Gastrocnemius medialis (tissue), 4 donors: ENCODE results near the gene SRSF8. TPM values are rescaled to one million over a fixed set of nuclear protein-coding genes. Genes with fewer than 3 reads are reported as not detected.
"Not testable (repeated sequence)": the region's sequence is repeated elsewhere in the genome, so short reads cannot be mapped to it uniquely, and the experiment has no call there.

Experiments
- ATAC-seq, 2 donors: fragments of 150-250 bp; one replicate each; pipeline ENCODE4 v1.9.1; 2016
- DNase-seq, 2 donors: peaks; one replicate each; pipeline ENCODE4 v3.0.0-alpha.2; 2019
- H3K27ac ChIP-seq, 4 donors: fragments of 200-600 bp; sonication (generic); 1 replicate in 1 of 4; 2 replicates in 3 of 4; pipeline ENCODE4 v1.5.1; 2016 to 2018; ENCODE audit warnings: mild to moderate bottlenecking in 2 of 4, moderate library complexity in 1 of 4
- H3K27me3 ChIP-seq, 3 donors: fragments of 200-600 bp; sonication (generic) in 2 of 3; 1 replicate in 1 of 3; 2 replicates in 2 of 3; pipeline versions ENCODE4 v1.5.1 to v1.6.0; 2016 to 2019; ENCODE audit warnings: mild to moderate bottlenecking in 1 of 3, moderate library complexity in 1 of 3
- H3K36me3 ChIP-seq, 2 donors: fragments of 200-600 bp; sonication (generic) in 1 of 2; one replicate each; pipeline ENCODE4 v1.5.1; 2017 to 2018
- H3K4me1 ChIP-seq, 2 donors: fragments of 200-600 bp; sonication (generic) in 1 of 2; one replicate each; pipeline ENCODE4 v1.5.1; 2016 to 2017; ENCODE audit warnings: mild to moderate bottlenecking in 2 of 2
- H3K4me3 ChIP-seq, 4 donors: fragments of 200-600 bp; sonication (generic) in 3 of 4; 1 replicate in 1 of 4; 2 replicates in 3 of 4; pipeline ENCODE4 v1.5.1; 2016 to 2019; ENCODE audit warnings: mild to moderate bottlenecking in 2 of 4
- H3K9me3 ChIP-seq, 3 donors: fragments of 200-600 bp; sonication (generic) in 2 of 3; 1 replicate in 1 of 3; 2 replicates in 2 of 3; pipeline ENCODE4 v1.5.1; 2016 to 2019
- POLR2A ChIP-seq, 2 donors: fragments of 450-650 bp; IDR thresholded peaks; one replicate each; pipeline ENCODE4 v1.6.1; 2017; ENCODE audit warnings: antibody characterized with exemption in 2 of 2, mild to moderate bottlenecking in 2 of 2, moderate library complexity in 2 of 2
- in situ Hi-C, 4 donors: fragments of 200-750 bp; cut with MboI; loops; one replicate each; pipeline versions ENCODE4 v1.15.0 to v1.8.0; 2017; ENCODE audit warnings: low sequenced_read_pairs in 4 of 4
- intact Hi-C: fragments of 100-400 bp; cut with DNase I; formaldehyde crosslinking; loops from one replicate; pipeline ENCODE4 v1.15.1; 2023; ENCODE audit warnings: low total_unique reads
- total RNA-seq, 4 donors: library from RNA; depleted of rRNA; stranded (reverse); fragments of >200 nt; gene quantifications; one replicate each; pipeline versions ENCODE4 v1.1.0 to v1.2.3, GENCODE V29; 2016
- TF ChIP-seq, protein P1 (sequence below), 5 experiments: fragments of 450-650 bp in 3 of 5; fragments of 200-600 bp in 2 of 5; sonication (generic) in 2 of 5; IDR thresholded peaks in 4 of 5; conservative IDR thresholded peaks in 1 of 5; 1 replicate in 4 of 5; 2 replicates in 1 of 5; pipeline ENCODE4 v1.5.1; 2016 to 2019; ENCODE audit warnings: antibody characterized with exemption in 5 of 5, mild to moderate bottlenecking in 3 of 5, moderate library complexity in 3 of 5

Gene SRSF8
- total RNA-seq, 4 donors from 2014 or later = 18.2 to 31.0 (median 21.5) TPM

DNA sequence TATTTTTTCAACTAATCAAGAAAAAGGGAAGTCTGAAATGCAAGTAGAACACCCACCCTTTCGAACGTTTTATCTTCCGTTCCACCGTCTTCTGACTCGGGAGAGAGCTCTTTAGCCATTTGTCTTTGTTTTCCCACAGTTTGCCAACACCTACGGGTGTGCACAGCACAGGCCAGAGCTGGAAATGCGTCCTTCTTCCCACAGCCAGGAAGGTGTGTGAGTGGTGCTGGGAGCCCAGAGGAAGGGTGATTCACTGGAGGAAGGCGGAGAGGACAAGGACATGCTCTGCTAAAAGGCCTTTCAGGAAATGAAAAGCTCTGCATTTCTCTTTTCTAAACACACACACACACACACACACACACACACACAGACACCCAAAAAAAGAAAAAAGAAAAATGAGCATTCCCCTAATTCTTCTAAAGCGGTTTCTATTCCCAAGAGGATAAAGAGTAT is 41.5 kb downstream of the SRSF8 start:
- Histone ChIP-seq H3K27ac (peak overlapping the region; percentile 85 to 94 (median 90)), H3K4me1 (peaks cover 81 to 96% of the 10 kb centered on the region in 2 donors), H3K36me3 (no peaks in the 10 kb centered on the region), H3K27me3 (no peaks in the 10 kb centered on the region), H3K4me3 (peak overlapping the region; percentile 48 to 53 (median 52)), H3K9me3 (no peaks in the 10 kb centered on the region)
- ATAC-seq (peak; percentile 63 to 78), DNase-seq (peak; percentile 66 to 80)
- intact Hi-C loops (loop anchor here (1.0 to 10.0 kb wide), 2 partner anchors 42 to 313 kb away; partner anchors contain the start of gene SRSF8), in situ Hi-C loops (no loop called here)
- TF ChIP-seq, protein P1, sequence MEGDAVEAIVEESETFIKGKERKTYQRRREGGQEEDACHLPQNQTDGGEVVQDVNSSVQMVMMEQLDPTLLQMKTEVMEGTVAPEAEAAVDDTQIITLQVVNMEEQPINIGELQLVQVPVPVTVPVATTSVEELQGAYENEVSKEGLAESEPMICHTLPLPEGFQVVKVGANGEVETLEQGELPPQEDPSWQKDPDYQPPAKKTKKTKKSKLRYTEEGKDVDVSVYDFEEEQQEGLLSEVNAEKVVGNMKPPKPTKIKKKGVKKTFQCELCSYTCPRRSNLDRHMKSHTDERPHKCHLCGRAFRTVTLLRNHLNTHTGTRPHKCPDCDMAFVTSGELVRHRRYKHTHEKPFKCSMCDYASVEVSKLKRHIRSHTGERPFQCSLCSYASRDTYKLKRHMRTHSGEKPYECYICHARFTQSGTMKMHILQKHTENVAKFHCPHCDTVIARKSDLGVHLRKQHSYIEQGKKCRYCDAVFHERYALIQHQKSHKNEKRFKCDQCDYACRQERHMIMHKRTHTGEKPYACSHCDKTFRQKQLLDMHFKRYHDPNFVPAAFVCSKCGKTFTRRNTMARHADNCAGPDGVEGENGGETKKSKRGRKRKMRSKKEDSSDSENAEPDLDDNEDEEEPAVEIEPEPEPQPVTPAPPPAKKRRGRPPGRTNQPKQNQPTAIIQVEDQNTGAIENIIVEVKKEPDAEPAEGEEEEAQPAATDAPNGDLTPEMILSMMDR (IDR thresholded peaks at IDR 0.05 in 4 of 5, conservative IDR thresholded peaks at IDR 0.05 in 1 of 5) = no peak
- TF ChIP-seq POLR2A (IDR thresholded peaks at IDR 0.05) = peak; percentile 2 to 29

DNA sequence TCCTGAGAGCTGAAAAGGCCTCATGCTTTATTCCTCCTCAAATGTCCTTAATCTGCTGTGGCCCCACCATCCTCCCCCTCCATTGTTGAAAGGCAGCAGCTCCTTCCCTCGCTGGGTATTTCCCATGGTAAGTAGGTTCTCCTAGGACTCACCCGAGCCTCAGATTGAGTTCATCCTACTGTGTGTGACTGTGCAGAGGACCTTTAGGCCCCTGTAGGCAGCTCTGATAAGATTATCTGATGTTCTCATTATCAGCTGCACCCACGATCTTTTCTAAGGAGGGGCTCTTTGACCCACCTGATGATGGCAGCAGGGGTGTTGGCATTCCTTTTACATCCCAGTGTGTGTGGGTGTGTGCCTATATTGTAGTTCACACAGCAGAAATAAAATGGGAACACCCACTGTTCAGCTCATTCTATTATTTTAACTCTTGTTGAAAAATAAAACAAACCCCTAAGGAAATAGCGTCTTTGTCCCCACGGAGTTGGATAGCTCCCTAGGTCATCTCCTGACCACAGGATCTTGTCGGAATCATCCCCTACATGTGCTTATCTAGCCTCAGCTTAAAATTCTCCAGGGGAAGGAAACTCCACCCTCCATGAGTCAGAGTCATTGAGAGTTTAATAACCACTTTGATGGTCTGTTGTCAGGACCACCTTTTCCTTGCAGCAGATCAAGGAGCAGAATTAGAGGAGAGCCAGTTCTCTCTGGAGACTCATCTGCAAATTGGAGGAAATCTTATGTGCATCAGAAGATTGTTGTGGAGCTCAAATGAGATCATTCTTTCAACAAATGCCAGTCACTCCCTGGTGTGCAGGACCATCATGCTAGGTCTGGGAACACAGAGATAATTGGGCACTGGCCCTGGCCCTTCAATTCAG is 42.2 kb downstream of the SRSF8 start:
- Histone ChIP-seq H3K4me3 (peak overlapping the region in 2 of 4 donors; percentile 51 to 53), H3K36me3 (no peaks in the 10 kb centered on the region), H3K27me3 (no peaks in the 10 kb centered on the region), H3K27ac (peak overlapping the region; percentile 85 to 94 (median 90)), H3K9me3 (no peaks in the 10 kb centered on the region), H3K4me1 (peaks cover 74 to 90% of the 10 kb centered on the region in 2 donors)
- ATAC-seq (no peak), DNase-seq (no peak)
- in situ Hi-C loops (no loop called here), intact Hi-C loops (loop anchor here (1.0 to 10.0 kb wide), 2 partner anchors 43 to 314 kb away; partner anchors contain the start of gene SRSF8)
- TF ChIP-seq POLR2A (IDR thresholded peaks at IDR 0.05) = no peak
- TF ChIP-seq, protein P1 (IDR thresholded peaks at IDR 0.05 in 4 of 5, conservative IDR thresholded peaks at IDR 0.05 in 1 of 5) = no peak

DNA sequence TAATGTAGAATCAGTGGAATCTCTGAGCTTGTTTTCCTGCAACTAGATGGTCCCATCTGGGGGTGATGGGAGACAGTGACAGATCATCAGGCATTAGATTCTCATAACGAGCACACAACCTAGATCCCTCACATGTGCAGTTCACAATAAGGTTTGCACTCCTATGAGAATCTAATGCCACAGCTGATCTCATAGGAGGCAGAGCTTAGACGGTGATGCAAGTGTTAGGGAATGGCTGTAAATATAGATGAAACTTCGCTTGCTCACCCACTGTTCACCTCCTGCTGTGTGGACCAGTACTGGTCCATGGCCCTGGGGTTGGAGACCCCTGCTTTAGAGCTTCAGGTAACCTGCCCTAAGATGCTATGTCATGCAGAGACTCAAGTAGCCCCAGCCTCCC is 44.8 kb downstream of the SRSF8 start:
- ATAC-seq, in situ Hi-C loops, H3K9me3 ChIP-seq, H3K4me3 ChIP-seq, H3K27me3 ChIP-seq, DNase-seq, intact Hi-C loops, H3K36me3 ChIP-seq: not testable (repeated sequence)
- Histone ChIP-seq H3K27ac (peak overlapping the region; percentile 52 to 94 (median 90)), H3K4me1 (peaks cover 50 to 64% of the 10 kb centered on the region in 2 donors)

DNA sequence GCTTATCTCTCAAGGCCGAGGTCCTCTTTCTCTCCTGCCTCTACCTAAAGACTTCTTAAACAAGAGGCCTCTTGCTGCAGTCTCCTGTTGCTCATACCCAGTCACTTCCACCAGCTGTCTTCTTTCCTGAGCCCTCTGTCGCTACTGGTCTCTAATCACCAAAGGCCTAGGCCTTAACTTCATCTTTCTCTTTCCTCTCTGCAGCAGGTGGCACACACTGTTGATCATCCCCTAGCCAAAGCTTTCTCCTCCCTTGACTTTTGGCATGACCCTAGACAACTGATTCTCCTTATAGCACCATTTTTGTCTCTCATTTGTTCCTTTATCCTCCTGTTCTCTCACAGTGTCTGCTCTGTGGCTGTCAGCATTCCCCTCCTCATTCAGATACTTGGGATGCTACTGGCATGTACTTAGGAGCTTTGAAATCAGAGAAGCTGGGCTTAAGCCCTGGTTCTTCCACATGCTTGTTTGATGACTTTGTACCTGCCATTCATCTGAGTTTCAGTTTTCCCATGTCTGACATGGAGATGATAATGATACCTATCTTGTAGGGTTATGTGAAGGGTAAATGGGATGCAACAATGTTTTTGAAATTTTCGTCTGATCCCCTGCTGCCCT is 45.3 kb downstream of the SRSF8 start:
- H3K4me3 ChIP-seq = no peak overlapping the region
- no peaks in the 10 kb centered on the region for H3K27me3 ChIP-seq
- in situ Hi-C loops (no loop called here), intact Hi-C loops (no loop called here)
- peak overlapping the region; percentile 52 to 94 (median 90) for H3K27ac ChIP-seq
- H3K36me3 ChIP-seq = no peaks in the 10 kb centered on the region
- peaks cover 44 to 59% of the 10 kb centered on the region in 2 donors for H3K4me1 ChIP-seq
- DNase-seq = no peak
- no peaks in the 10 kb centered on the region for H3K9me3 ChIP-seq
- ATAC-seq = no peak
- TF ChIP-seq, protein P1 (IDR thresholded peaks at IDR 0.05 in 4 of 5, conservative IDR thresholded peaks at IDR 0.05 in 1 of 5) = no peak
- no peak for TF ChIP-seq POLR2A (IDR thresholded peaks at IDR 0.05)

DNA sequence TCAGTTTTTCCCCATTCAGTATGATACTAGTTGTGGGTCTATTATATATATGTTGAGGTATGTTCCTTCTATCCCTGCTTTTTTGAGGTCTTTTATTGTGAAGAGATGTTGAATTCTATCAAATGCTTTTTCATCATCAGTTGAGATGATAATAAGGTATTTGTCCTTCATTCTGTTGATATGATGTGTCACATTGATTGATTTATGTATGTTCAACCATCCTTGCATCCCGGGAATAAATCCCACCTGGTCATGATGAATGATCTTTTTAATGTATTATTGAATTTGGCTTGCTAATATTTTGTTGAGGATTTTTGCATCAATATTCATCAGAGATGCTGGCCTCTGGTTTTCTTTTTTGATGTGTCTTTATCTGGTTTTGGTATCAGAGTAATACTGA is 48.9 kb downstream of the SRSF8 start:
- no peak for ATAC-seq
- Histone ChIP-seq H3K36me3 (no peaks in the 10 kb centered on the region), H3K27me3 (no peaks in the 10 kb centered on the region), H3K4me1 (peaks cover 27 to 34% of the 10 kb centered on the region in 2 donors), H3K9me3 (no peaks in the 10 kb centered on the region), H3K4me3 (no peak overlapping the region), H3K27ac (peak overlapping the region in 1 of 4 donors; percentile 44)
- intact Hi-C loops (no loop called here), in situ Hi-C loops (no loop called here)
- no peak for TF ChIP-seq POLR2A (IDR thresholded peaks at IDR 0.05)
- TF ChIP-seq, protein P1 (IDR thresholded peaks at IDR 0.05 in 4 of 5, conservative IDR thresholded peaks at IDR 0.05 in 1 of 5) = no peak
- no peak for DNase-seq
